ENCODE results near the gene HCRTR1. TPM values are rescaled to one million over a fixed set of nuclear protein-coding genes. Genes with fewer than 3 reads are reported as not detected.

The HCRTR1 gene
- total and polyA plus RNA-seq, 10 of the 15 experiments (the other 5 are each of a cell fraction or from before 2014, with no cell fraction given) = not detected

- H3K27me3 ChIP-seq (replicated peaks in 1 of 2; ENCODE audit: control insufficient read depth in 2 of 2, insufficient read depth in 2 of 2, low read length in 1 of 2) = no peaks in the 10 kb centered on the region; a peak in 1 of 4 replicates
- ATAC-seq (no peak), DNase-seq (ENCODE audit: low read depth, low spot score) (no peak), FAIRE-seq (no peak)
- H3K36me3 ChIP-seq (ENCODE audit: control insufficient read depth in 2 of 2, insufficient read depth in 2 of 2, low read length in 1 of 2) = no peaks in the 10 kb centered on the region
- CTCF ChIA-PET = interaction anchor here (0.5 to 2.6 kb wide), 4 partner anchors 12 to 178 kb away, joined by 3 to 10 read pairs (median 4); no protein-coding TSS in a partner anchor
- POLR2A ChIA-PET = interaction anchor here (0.7 kb wide), 1 partner anchor 387 kb away, joined by 3 read pairs; no protein-coding TSS in a partner anchor
- RAD21 ChIA-PET (ENCODE audit: unreplicated experiment) = no interaction called here
- H3K79me2 ChIP-seq (ENCODE audit: control insufficient read depth, insufficient read depth, low read length) = no peaks in the 10 kb centered on the region
- intact Hi-C loops (cut with micrococcal nuclease; ENCODE audit: unreplicated experiment) (no loop called here), in situ Hi-C loops (cut with MboI) (no loop called here)
- H3K4me3 ChIP-seq = no peak overlapping the region
- H3K4me2 ChIP-seq (ENCODE audit: control insufficient read depth, insufficient read depth) = no peak overlapping the region
- WGBS (ENCODE audit: insufficient coverage, insufficient replicate concordance, low lambda C conversion rate, missing lambda C conversion rate) = 23% methylated on average over 4 of the region's 4 CpGs
- no TSS peak for BruUV-seq (replicated peaks)
- H3K9ac ChIP-seq (ENCODE audit: control insufficient read depth, insufficient read depth, low read length) = no peak overlapping the region
- no peaks in the 10 kb centered on the region for H4K20me1 ChIP-seq (ENCODE audit: control insufficient read depth, insufficient read depth)
- no peak overlapping the region for H3K27ac ChIP-seq (ENCODE audit: control insufficient read depth, insufficient read depth)
- H2AFZ ChIP-seq (ENCODE audit: control insufficient read depth, low read depth, low read length) = no peak overlapping the region
- no peaks in the 10 kb centered on the region for H3K9me3 ChIP-seq (replicated peaks; ENCODE audit: control insufficient read depth, insufficient read depth, low read length)
- SMC1A ChIA-PET (ENCODE audit: uncharacterized antibody, unreplicated experiment) = no interaction called here
- H3K4me1 ChIP-seq (ENCODE audit: control insufficient read depth, insufficient read depth, low read length) = no peaks in the 10 kb centered on the region
- TF ChIP-seq HCFC1 (IDR thresholded peaks at IDR 0.05; ENCODE audit: low read length) = no peak
- TF ChIP-seq ZBTB11 (CRISPR knock-in tag; IDR thresholded peaks at IDR 0.05) = no peak
- TF ChIP-seq TCF12 (IDR thresholded peaks at IDR 0.05; ENCODE audit: low read depth, low read length) = no peak
- TF ChIP-seq RELB (IDR thresholded peaks at IDR 0.05; ENCODE audit: low read depth) = no peak
- TF ChIP-seq EED (IDR thresholded peaks at IDR 0.05; ENCODE audit: low read depth) = no peak
- TF ChIP-seq NR2C1 (IDR thresholded peaks at IDR 0.05) = no peak
- no peak for TF ChIP-seq ZNF687 (IDR thresholded peaks at IDR 0.05)
- no peak for TF ChIP-seq ZSCAN29 (IDR thresholded peaks at IDR 0.05)
- no peak for TF ChIP-seq RAD21 (IDR thresholded peaks at IDR 0.05; ENCODE audit: insufficient read depth, low read depth, low read length)
- no peak for TF ChIP-seq PBX3 (IDR thresholded peaks at IDR 0.05; ENCODE audit: insufficient replicate concordance, low read depth, low read length)
Measured at GRCh38 chr1:31652891-31653499, 35.5 kb downstream of the HCRTR1 start.
